Keratinocyte (primary cell): ENCODE data around the gene GLT8D2. TPM values are rescaled to one million over a fixed set of nuclear protein-coding genes. Genes with fewer than 3 reads are reported as not detected.

Source experiments
- DNase-seq: peaks from one replicate; pipeline ENCODE4 v3.0.0-alpha.2; 2011; ENCODE audit warnings: low read depth, missing footprints, low spot score
- FAIRE-seq: peaks from 2 replicates; lab custom pipeline; 2011; peaks lifted over from hg19 to GRCh38; lab: Jason Lieb, UNC
- H2AFZ ChIP-seq: 2 replicates; pipeline ENCODE4 v1.6.0; 2012; ENCODE audit warnings: low read length, control low read depth, inconsistent platforms; ENCODE audit not compliant: control insufficient read depth
- H3K27ac ChIP-seq: 2 replicates; pipeline ENCODE4 v1.5.1; 2011; ENCODE audit warnings: low read length; ENCODE audit not compliant: control insufficient read depth, insufficient read depth
- H3K27me3 ChIP-seq: 3 replicates; pipeline ENCODE4 v1.6.0; 2011; ENCODE audit warnings: low read length; ENCODE audit not compliant: control insufficient read depth, insufficient read depth; ENCODE audit errors: extremely low read depth
- H3K36me3 ChIP-seq, 2 experiments: 2 replicates in 1 of 2; 3 replicates in 1 of 2; pipeline ENCODE4 v1.5.1; 2011; ENCODE audit warnings: low read length in 2 of 2, mild to moderate bottlenecking in 1 of 2; ENCODE audit not compliant: control insufficient read depth in 2 of 2, insufficient read depth in 2 of 2; ENCODE audit errors: extremely low read depth in 1 of 2
- H3K4me1 ChIP-seq: 3 replicates; pipeline ENCODE4 v1.5.1; 2011; ENCODE audit warnings: low read length; ENCODE audit not compliant: control insufficient read depth, insufficient read depth; ENCODE audit errors: extremely low read depth
- H3K4me2 ChIP-seq: 3 replicates; pipeline ENCODE4 v1.6.0; 2011; ENCODE audit warnings: low read depth, low read length; ENCODE audit not compliant: control insufficient read depth, insufficient read depth; ENCODE audit errors: extremely low read depth
- H3K4me3 ChIP-seq, 3 experiments: fragments of 200-600 bp in 1 of 3; sonication (generic) in 1 of 3; 2 replicates in 2 of 3; 3 replicates in 1 of 3; pipeline ENCODE4 v1.5.1; 2011 to 2016; ENCODE audit warnings: low read length in 3 of 3, mild to moderate bottlenecking in 3 of 3, control low read depth in 2 of 3, inconsistent platforms in 1 of 3, low read depth in 1 of 3, mixed read lengths in 1 of 3, mixed run types in 1 of 3, moderate library complexity in 1 of 3; ENCODE audit not compliant: control insufficient read depth in 2 of 3, insufficient read depth in 2 of 3; ENCODE audit errors: extremely low read depth in 1 of 3
- H3K79me2 ChIP-seq: 2 replicates; pipeline ENCODE4 v1.6.0; 2012; ENCODE audit warnings: low read length; ENCODE audit not compliant: control insufficient read depth, insufficient read depth
- H3K9ac ChIP-seq: 3 replicates; pipeline ENCODE4 v1.6.0; 2011; ENCODE audit warnings: low read length; ENCODE audit not compliant: control insufficient read depth, insufficient read depth; ENCODE audit errors: extremely low read depth
- H3K9me1 ChIP-seq: 3 replicates; pipeline ENCODE4 v1.6.0; 2011; ENCODE audit warnings: low read length; ENCODE audit not compliant: control insufficient read depth, insufficient read depth; ENCODE audit errors: extremely low read depth
- H3K9me3 ChIP-seq: 2 replicates; pipeline ENCODE4 v1.5.1; 2012; ENCODE audit warnings: low read depth, low read length; ENCODE audit not compliant: control insufficient read depth
- H4K20me1 ChIP-seq: 3 replicates; pipeline ENCODE4 v1.6.0; 2011; ENCODE audit warnings: low read length; ENCODE audit not compliant: control insufficient read depth, insufficient read depth; ENCODE audit errors: extremely low read depth
- EZH2 ChIP-seq: IDR thresholded peaks from one replicate; pipeline ENCODE4 v1.6.1; 2012; ENCODE audit warnings: inconsistent platforms, mild to moderate bottlenecking, low read length, moderate library complexity
- dilution Hi-C: fragments of 300-500 bp; cut with MboI; formaldehyde crosslinking; loops from one replicate; pipeline ENCODE4 v1.7.0; 2020; ENCODE audit warnings: low sequenced_read_pairs; ENCODE audit not compliant: extremely low pct_ligation_motif_present
- polyA plus RNA-seq, 5 experiments: library from polyadenylated mRNA; depleted of rRNA in 3 of 5; stranded (reverse) in 3 of 5; stranded (forward) in 1 of 5; unstranded in 1 of 5; fragments of >200 nt; gene quantifications; 1 replicate in 1 of 5; 2 replicates in 3 of 5; 3 replicates in 1 of 5; pipeline versions ENCODE4 v1.2.1 to v1.2.3, GENCODE V29; 2011 to 2012; ENCODE audit warnings: missing spikeins in 2 of 5, low read depth in 1 of 5, low replicate concordance in 1 of 5
- TF ChIP-seq, protein P1 (sequence below), 3 experiments: IDR thresholded peaks in 1 of 3; conservative IDR thresholded peaks in 1 of 3; optimal IDR thresholded peaks in 1 of 3; 2 replicates in 2 of 3; 3 replicates in 1 of 3; pipeline versions ENCODE3 to v1.5.1; 2011; ENCODE audit warnings: low read length in 3 of 3, mild to moderate bottlenecking in 3 of 3, moderate library complexity in 2 of 3, control low read depth in 1 of 3, inconsistent platforms in 1 of 3; ENCODE audit not compliant: insufficient read depth in 2 of 3; ENCODE audit errors: extremely low read depth in 1 of 3

Gene GLT8D2
- polyA plus RNA-seq, 1 donor (not counting 4 experiments of a cell fraction or from before 2014, with no cell fraction given): 1.4 TPM

- Histone ChIP-seq H3K9ac (no peak overlapping the region), H3K36me3 (peaks cover 0 to 15% of the 10 kb centered on the region in 2 experiments), H3K4me3 (no peak overlapping the region), H3K79me2 (no peaks in the 10 kb centered on the region), H4K20me1 (no peaks in the 10 kb centered on the region), H3K27me3 (no peaks in the 10 kb centered on the region), H3K4me1 (no peaks in the 10 kb centered on the region), H2AFZ (no peak overlapping the region), H3K4me2 (no peak overlapping the region), H3K9me3 (no peaks in the 10 kb centered on the region), H3K27ac (no peak overlapping the region), H3K9me1 (no peaks in the 10 kb centered on the region)
- no peak for DNase-seq
- dilution Hi-C loops: no loop called here
- TF ChIP-seq EZH2: no peak
- TF ChIP-seq, protein P1, sequence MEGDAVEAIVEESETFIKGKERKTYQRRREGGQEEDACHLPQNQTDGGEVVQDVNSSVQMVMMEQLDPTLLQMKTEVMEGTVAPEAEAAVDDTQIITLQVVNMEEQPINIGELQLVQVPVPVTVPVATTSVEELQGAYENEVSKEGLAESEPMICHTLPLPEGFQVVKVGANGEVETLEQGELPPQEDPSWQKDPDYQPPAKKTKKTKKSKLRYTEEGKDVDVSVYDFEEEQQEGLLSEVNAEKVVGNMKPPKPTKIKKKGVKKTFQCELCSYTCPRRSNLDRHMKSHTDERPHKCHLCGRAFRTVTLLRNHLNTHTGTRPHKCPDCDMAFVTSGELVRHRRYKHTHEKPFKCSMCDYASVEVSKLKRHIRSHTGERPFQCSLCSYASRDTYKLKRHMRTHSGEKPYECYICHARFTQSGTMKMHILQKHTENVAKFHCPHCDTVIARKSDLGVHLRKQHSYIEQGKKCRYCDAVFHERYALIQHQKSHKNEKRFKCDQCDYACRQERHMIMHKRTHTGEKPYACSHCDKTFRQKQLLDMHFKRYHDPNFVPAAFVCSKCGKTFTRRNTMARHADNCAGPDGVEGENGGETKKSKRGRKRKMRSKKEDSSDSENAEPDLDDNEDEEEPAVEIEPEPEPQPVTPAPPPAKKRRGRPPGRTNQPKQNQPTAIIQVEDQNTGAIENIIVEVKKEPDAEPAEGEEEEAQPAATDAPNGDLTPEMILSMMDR (optimal IDR thresholded peaks at IDR 0.05 in 1 of 3, IDR thresholded peaks at IDR 0.05 in 1 of 3, conservative IDR thresholded peaks at IDR 0.05 in 1 of 3; ENCODE audit: extremely low read depth in 1 of 3, insufficient read depth in 2 of 3, low read length in 3 of 3): no peak
- FAIRE-seq: no peak
Measured at GRCh38 chr12:104090685-104091084, 40.7 kb upstream of the GLT8D2 start.

DNA sequence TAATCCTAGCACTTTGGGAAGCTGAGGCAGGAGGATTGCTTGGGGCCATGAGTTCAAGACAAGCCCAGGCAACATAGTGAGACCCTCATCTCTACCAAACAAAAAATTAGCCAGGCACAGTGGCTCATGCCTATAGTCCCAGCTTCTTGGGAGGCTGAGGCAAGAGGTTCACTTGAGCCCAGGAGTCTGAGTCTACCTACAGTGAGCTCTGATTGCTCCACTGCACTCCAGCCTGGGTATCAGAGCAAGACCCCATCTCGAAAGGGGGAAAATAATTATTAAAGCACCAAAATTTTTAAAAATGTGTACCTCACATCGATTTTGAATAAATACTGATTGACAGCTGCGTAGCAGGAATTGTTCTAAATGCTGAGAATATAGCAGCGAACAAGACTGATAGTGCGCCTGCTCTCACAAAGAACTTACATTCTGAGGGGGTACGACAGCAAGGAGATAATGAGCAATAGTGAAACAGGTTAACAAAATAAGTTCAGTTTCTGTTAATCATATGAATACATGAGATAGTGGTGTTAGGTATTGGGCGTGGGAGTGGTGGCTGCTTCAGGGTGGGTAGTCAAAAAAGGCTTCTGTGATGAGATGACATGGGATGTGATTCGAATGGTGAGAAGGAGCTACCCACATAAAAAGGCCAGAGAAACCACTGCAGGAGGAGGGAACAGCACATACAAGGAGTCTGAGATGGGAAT lies 33.9 kb upstream of the GLT8D2 start:
- Histone ChIP-seq H3K79me2 (no peaks in the 10 kb centered on the region), H4K20me1 (no peaks in the 10 kb centered on the region), H3K4me1 (no peaks in the 10 kb centered on the region), H3K4me3 (no peak overlapping the region), H3K9ac (no peak overlapping the region), H3K4me2 (no peak overlapping the region), H3K9me3 (no peaks in the 10 kb centered on the region), H3K27me3 (no peaks in the 10 kb centered on the region), H3K36me3 (peaks cover 6 to 15% of the 10 kb centered on the region in 2 experiments), H2AFZ (no peak overlapping the region), H3K27ac (no peak overlapping the region), H3K9me1 (no peaks in the 10 kb centered on the region)
- dilution Hi-C loops: no loop called here
- FAIRE-seq (no peak), DNase-seq (no peak)
- no peak for TF ChIP-seq EZH2
- TF ChIP-seq, protein P1 (optimal IDR thresholded peaks at IDR 0.05 in 1 of 3, IDR thresholded peaks at IDR 0.05 in 1 of 3, conservative IDR thresholded peaks at IDR 0.05 in 1 of 3; ENCODE audit: extremely low read depth in 1 of 3, insufficient read depth in 2 of 3, low read length in 3 of 3): no peak
